NCI-H1930 (cell line): Measurements from ENCODE around the gene RPRML.
"Not testable (repeated sequence)": the region's sequence is repeated elsewhere in the genome, so short reads cannot be mapped to it uniquely, and the experiment has no call there.

Experiments used
- DNase-seq, 2 experiments: peaks; one replicate each; lab custom pipeline; 2025; lab: John Stamatoyannopoulos, UW

RPRML gene

DNA sequence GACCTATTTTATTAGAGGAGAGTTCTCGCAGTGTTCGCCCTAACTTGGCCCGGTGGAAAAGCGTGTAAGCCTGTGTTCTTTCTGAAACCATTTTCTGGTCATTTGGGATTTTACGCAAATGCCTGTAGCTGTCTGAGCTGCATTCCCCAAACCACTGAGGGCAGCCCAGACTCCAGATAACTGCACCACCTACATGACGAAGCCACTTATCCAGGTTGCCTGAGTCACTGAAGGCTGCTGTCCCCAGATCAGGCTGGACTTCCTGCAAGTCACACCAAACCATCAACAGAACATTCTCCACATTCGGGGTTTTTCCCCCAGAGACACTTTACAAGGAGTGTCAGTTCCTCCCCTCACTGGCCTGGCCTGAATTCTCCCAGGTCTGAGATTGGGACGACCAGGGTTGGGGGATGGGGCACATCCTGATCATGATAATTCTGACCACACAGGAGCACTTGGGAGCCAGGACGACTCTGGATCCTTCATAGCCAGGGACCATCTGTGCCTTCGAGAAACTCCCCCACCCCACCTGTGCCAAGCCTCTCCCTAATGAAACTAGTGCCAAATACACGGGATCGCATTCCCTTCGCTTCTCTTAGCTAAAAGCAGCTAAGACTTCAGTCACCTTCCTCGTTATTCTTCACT lies 2.3 kb downstream of the RPRML start:
- no peak for DNase-seq

GRCh38 chr17:46975287-46975686 lies 3.8 kb downstream of the RPRML start:
- no peak for DNase-seq

DNA sequence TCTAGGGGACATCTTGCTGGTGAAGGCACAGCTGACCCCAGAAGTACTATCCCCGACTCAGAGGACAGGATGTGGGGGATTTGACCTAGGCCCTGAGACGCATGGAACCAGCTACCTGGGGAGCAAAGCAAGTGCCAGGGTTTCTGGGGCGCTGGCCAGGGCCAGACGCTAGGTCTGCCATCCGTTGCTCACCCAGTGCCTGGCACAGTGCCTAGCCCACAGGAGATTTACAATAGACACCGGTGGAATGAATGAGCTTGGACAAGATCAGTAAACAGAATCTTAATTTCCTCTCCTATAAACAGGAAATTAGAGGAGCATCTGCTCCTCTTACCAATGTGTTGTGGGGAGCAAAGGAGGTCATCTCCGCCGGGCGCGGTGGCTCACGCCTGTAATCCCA lies 5.0 kb downstream of the RPRML start:
- no peak for DNase-seq

DNA sequence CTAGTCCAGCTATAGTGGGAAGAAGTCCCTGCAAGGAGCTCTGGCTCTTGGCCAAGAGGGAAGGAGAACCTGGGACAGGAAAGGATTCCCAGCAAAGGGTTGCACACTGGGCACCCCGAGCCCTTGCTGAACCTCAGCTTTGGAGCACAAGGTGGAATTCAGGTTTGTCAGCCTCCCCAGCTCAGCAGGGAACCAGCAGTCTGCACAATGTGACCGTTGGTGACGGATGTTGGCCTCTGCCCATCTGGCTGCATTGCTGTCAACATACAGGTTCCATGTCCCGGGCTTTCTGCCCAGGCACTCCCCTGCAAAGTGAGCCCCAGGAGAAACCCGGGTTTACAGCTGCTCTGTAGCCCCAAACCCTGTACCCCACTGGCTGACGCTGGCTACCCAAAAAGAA lies 6.7 kb downstream of the RPRML start:
- DNase-seq = no peak

DNA sequence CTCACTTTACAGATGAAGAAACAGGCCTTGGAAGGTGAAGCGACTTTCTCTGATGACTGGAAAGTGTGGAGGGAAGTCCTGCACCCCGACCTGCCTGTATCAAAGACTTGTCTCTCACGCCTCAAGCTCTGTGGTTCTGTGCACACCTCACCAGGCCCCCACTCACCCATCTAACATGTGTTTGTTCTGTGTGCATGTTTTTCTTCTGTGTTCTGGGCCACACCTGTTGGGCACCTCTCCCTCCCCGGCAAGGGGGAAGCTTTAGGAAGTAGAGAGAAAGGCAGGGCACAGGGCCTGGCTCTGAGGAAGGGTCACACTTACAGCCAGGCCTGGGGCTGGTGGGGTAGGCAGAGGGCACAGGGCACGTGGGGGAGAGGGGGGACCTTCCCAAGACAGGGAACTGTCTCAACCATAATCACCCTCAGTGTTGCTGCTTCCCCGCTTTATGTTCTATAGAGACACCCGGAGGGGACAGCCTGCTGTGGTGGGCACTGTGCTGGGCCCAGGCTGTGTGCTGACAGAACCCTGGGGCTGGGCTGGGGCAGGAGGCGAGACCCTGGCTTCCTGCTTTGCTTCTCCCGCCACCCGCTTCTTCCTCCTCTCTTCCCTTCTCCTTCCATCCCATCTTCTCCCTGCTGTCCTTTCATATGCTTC lies 7.3 kb downstream of the RPRML start:
- no peak for DNase-seq

DNA sequence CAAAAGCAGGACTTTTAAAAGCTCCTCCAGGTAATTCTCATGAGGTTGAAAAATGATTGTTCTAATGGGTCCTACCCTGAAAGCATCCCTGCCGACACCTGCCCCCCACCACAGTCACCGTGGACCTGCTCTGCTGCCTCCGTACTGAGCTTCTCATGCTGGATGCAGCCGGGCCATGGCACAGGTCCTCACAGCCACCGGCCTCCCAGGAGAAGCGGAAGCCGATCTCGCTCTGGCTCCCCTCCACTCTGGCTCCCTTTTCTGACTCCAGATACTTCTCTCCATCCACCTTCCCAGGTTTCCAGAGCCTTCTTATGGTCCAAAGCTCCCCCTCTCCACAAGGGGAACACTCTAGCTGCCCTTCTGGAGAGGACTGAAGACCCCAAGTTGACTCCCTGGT lies 10.2 kb downstream of the RPRML start:
- no peak for DNase-seq

DNA sequence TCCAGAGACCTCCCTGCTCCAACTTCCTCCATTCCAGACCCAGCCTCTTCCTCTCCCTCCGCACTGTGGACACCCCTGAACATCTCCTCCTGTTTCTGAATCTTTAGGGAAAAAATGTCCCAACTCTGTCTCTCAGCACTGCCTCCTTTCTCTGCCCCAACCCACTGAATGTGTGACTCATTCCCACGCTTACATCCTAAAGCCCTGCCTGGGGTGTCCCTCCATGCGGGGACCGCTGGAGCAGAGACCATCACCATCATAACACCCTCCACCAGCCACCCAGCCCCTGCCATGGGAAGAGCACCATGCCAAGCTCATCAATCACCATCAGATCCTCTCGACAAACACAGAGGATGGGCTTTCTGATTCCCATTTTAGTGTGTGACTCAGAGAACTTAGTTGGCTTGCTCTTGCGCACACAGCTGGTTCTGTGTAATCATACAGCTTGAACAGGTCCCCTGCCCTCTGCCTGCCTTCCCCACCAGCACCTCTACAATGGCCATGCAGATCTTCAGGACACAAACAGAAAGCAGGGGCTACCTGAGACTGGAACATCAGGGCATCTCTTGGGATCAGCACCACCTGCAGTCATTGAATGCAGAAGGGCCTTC lies 10.7 kb downstream of the RPRML start:
- no peak for DNase-seq

GRCh38 chr17:46964315-46965265 lies 14.5 kb downstream of the RPRML start:
- DNase-seq = no peak

DNA sequence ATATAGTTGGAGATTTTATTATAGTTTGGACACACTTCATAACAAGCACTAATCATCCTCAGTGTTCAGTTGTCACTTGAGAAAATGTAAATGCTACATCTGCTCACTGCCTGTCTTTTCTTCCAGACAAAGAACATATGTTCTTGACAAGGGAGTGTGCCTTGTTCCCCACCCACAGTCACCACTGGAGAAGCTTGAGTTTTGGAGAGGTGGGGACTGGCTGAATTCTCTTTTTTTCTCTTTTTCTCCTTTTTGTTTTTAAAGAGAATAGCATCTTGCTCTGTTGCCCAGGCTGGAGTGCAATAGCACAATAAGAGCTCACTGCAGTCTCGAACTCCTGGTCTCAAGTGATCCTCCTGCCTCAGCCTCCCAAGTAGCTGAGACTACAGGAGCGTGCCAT lies 15.5 kb downstream of the RPRML start:
- DNase-seq = no peak

DNA sequence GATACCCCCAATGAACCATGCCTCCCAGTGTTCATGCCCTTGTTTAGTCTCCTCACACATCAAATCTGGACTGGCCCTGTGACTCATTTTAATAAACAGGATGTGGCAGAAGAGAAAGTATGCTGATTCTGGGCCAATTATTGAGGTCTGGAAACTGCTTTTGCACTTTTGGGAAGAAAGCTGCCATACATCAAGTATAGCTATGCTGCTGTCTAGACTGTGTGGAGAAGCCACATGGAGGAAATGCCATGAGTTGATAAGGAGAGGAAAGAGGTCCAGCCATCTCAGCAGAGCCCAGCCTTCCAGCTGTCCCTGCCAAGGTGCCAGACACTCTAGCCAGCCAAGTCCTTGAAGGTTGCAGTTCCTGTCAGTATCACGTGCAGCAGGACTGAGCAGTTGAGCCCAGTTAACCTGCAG lies 16.7 kb downstream of the RPRML start:
- DNase-seq = no peak

DNA sequence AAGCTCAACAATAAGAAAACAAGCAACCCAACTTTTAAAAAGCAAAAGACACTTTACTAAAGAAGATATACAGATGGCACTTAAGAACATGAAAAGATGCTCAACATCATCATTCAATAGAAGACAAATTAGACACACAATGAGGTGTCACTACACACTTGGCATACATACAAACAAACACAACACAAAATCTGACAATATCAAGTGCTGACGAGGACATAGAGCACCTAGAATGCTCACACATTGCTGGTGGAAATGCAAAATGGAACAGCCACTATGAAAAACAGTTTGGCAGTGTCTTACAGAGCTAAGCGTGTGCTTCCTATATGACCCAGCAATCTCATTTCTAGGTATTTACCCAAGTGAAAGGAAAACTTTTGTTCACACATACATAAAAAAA lies 18.9 kb downstream of the RPRML start:
- no peak for DNase-seq

DNA sequence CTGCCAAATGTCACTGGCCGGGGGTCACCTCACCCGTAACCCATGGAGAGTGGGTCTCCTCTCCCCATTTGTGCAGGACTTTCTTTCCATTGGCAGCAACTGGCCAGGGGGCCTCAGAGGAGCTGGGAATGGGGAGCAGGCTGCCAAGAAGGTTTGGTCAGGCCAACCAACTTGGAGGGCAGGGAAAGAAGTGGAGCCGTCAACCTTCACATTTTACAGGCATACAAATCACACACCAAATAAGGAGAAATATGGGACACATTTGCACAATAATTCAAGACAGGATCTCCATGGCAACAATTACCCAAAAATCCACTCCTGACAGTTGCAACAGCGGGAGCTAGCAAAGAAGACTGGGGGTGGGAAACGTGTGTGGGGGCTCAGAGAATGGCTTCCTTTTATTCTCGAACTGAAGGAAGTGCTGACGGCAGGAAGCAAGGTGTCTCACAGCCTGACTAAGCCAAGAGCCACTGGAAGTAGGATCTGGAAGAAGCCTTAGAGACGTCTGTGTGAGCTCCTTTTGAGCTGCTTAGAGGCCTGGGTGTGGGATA lies 20.9 kb downstream of the RPRML start:
- no peak for DNase-seq

DNA sequence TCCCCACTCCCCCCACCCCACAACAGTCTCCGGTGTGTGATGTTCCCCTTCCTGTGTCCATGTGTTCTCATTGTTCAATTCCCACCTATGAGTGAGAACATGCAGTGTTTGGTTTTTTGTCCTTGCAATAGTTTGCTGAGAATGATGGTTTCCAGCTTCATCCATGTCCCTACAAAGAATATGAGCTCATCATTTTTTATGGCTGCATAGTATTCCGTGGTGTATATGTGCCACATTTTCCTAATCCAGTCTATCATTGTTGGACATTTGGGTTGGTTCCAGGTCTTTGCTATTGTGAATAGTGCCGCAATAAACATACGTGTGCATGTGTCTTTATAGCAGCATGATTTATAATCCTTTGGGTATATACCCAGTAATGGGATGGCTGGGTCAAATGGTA lies 25.9 kb downstream of the RPRML start:
- not testable (repeated sequence) for DNase-seq

- no peak for DNase-seq
Measured at GRCh38 chr17:46952115-46952514, 26.9 kb downstream of the RPRML start.

- DNase-seq = no peak
Measured at GRCh38 chr17:46951706-46952105, 27.3 kb downstream of the RPRML start.

DNA sequence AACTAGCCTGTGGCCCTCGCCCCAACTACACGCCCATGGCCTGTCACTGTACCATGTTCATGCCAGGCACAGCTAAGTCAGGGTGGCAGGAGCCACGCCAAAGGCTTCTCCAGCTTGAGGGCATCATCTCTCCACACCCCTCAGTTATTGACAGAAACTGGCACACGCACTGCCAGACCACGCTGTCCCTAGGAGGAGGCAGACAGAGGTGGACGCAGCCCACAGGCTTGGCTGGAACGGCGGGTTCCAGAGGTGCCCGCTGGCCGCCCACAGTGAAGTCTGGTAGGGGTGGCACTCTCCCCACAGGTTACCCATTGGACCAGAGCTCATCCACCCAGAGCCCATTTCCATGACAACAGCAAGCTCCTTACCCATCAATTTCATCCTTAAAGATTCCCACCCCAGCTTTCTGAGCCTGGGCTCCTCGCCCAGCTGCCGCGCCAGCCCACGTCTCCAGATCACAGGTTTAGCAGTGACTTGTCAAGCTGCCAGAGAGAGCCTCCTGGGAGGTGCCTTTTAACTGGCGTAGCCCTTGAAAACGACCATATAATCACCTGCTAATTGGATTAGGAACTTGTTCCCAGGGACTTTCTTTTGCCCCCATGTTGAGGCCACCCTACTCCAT lies 27.9 kb downstream of the RPRML start:
- no peak for DNase-seq

DNA sequence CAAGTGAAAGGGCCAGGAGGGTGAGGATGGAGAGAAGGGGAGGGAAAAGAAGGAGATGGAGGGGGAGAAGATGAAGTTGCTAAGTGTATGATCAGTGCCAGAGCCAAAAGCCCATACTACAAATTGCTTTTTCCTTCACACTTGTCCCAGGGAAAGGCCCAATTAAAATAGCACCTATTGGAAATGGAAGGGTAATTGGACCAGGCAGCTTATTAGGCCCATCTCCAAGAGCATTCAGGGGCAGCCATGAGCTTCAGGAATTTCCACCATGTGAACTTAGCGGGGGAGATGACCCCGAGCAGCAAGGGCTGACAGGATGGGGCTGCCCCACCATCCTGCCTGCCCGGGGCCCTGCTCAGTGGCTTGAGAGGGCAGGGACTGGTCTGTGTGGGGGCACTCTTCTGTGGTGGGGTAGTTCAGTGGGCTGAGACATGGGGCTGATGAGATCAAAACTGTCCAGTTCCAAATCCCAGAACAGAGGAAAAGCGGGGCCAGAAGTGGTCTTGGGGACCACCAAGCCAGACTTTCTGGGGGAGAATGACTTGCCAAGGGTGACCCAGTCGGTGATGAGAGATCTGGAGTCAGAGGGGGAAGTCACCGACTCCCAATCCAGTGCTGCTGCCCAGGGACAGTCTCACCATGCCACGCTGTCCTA lies 28.6 kb downstream of the RPRML start:
- no peak for DNase-seq

GRCh38 chr17:46949291-46950174 lies 29.5 kb downstream of the RPRML start:
- no peak for DNase-seq

GRCh38 chr17:46948544-46948943 lies 30.5 kb downstream of the RPRML start:
- DNase-seq = no peak

- no peak for DNase-seq
Measured at GRCh38 chr17:46947216-46947615, 31.8 kb downstream of the RPRML start.
